Caco-2 (cell line): ENCODE data around the gene DNAH2. TPM values are rescaled to one million over a fixed set of nuclear protein-coding genes. Genes with fewer than 3 reads are reported as not detected.

Experiments
- BruUV-seq: library from RNA; stranded (reverse); fragments of 400-500 nt; replicated peaks from 2 replicates; lab custom pipeline; 2021; lab: Mats Ljungman, UMichigan
- CTCF ChIA-PET: fragments of 300-600 bp; sonication (Branson Sonifier 250); formaldehyde crosslinking; loops from one replicate; lab custom pipeline; 2022; ENCODE audit warnings: antibody characterized with exemption; lab: Charles Lee
- POLR2A ChIA-PET: fragments of 300-600 bp; sonication (Branson Sonifier 250); formaldehyde crosslinking; loops from one replicate; lab custom pipeline; 2022; ENCODE audit warnings: antibody characterized with exemption; lab: Charles Lee
- DNase-seq, 2 experiments: peaks; one replicate each; pipeline versions ENCODE4 v3.0.0 to v3.0.0-alpha.2; 2020 to 2022
- H3K27me3 ChIP-seq: replicated peaks from 2 replicates; pipeline ENCODE4 v1.6.0; 2011; ENCODE audit warnings: low read length; ENCODE audit not compliant: control insufficient read depth, insufficient read depth
- H3K36me3 ChIP-seq: 2 replicates; pipeline ENCODE4 v1.5.1; 2011; ENCODE audit warnings: low read length; ENCODE audit not compliant: control insufficient read depth, insufficient read depth
- H3K4me1 ChIP-seq: fragments of 250-450 bp; sonication (Bioruptor Pico); 2 replicates; pipeline ENCODE4 v1.5.1; 2020; ENCODE audit warnings: mild to moderate bottlenecking
- H3K4me3 ChIP-seq: 2 replicates; pipeline ENCODE4 v1.5.1; 2011; ENCODE audit warnings: low read depth, mild to moderate bottlenecking, control low read depth, low read length
- H3K9me3 ChIP-seq: fragments of 250-450 bp; sonication (Bioruptor Pico); 2 replicates; pipeline ENCODE4 v1.5.1; 2020; ENCODE audit warnings: mild to moderate bottlenecking, moderate library complexity
- H3K27ac Mint-ChIP-seq: one replicate; pipeline ENCODE4 v1.8.0; 2022; ENCODE audit warnings: mixed read lengths; ENCODE audit not compliant: unreplicated experiment
- H3K27me3 Mint-ChIP-seq: one replicate; pipeline ENCODE4 v1.8.0; 2022; ENCODE audit warnings: mixed read lengths; ENCODE audit not compliant: insufficient read depth, unreplicated experiment
- H3K36me3 Mint-ChIP-seq: one replicate; pipeline ENCODE4 v1.8.0; 2022; ENCODE audit warnings: mild to moderate bottlenecking, mixed read lengths; ENCODE audit not compliant: insufficient read depth, unreplicated experiment
- H3K4me1 Mint-ChIP-seq: one replicate; pipeline ENCODE4 v1.8.0; 2022; ENCODE audit warnings: low read depth, mixed read lengths; ENCODE audit not compliant: unreplicated experiment
- H3K4me3 Mint-ChIP-seq: one replicate; pipeline ENCODE4 v1.8.0; 2022; ENCODE audit warnings: mild to moderate bottlenecking, moderate library complexity, mixed read lengths; ENCODE audit not compliant: unreplicated experiment
- H3K9me3 Mint-ChIP-seq: one replicate; pipeline ENCODE4 v1.8.0; 2022; ENCODE audit warnings: mixed read lengths; ENCODE audit not compliant: unreplicated experiment
- CTCF ChIP-seq, 2 experiments: fragments of 200-600 bp in 1 of 2; IDR thresholded peaks; 1 replicate in 1 of 2; 2 replicates in 1 of 2; pipeline versions ENCODE4 v1.5.1 to v1.8.0; 2011 to 2022; ENCODE audit warnings: antibody characterized with exemption in 1 of 2, control low read depth in 1 of 2, inconsistent platforms in 1 of 2, low read depth in 1 of 2, low read length in 1 of 2, mild to moderate bottlenecking in 1 of 2, moderate library complexity in 1 of 2; ENCODE audit not compliant: insufficient read depth in 1 of 2, severe bottlenecking in 1 of 2, unreplicated experiment in 1 of 2
- intact Hi-C: fragments of 100-400 bp; cut with micrococcal nuclease; formaldehyde crosslinking; loops from one replicate; pipeline ENCODE4 v1.10.0; 2022; ENCODE audit not compliant: unreplicated experiment
- total RNA-seq: library from RNA; stranded (reverse); gene quantifications from 2 replicates; pipeline ENCODE4 v1.2.3, GENCODE V29; 2022

DNAH2 gene
- total RNA-seq, 1 experiment from 2014 or later: 1.9 TPM

- no TSS peak for BruUV-seq
- no peak overlapping the region for H3K4me3 ChIP-seq
- ChIA-PET CTCF (no interaction called here), POLR2A (no interaction called here)
- H3K27me3 Mint-ChIP-seq: no peaks in the 10 kb centered on the region
- no peak overlapping the region for H3K27ac Mint-ChIP-seq
- H3K36me3 ChIP-seq: no peaks in the 10 kb centered on the region
- no peaks in the 10 kb centered on the region for H3K27me3 ChIP-seq
- H3K9me3 ChIP-seq: no peaks in the 10 kb centered on the region
- peaks cover 3% of the 10 kb centered on the region; the same call in 1 of the 2 replicates for H3K4me1 ChIP-seq
- no peaks in the 10 kb centered on the region for H3K9me3 Mint-ChIP-seq
- DNase-seq: no peak
- peaks cover 5% of the 10 kb centered on the region for H3K36me3 Mint-ChIP-seq
- intact Hi-C loops: no loop called here
- H3K4me1 Mint-ChIP-seq: no peaks in the 10 kb centered on the region
- TF ChIP-seq CTCF (IDR thresholded peaks at IDR 0.05; ENCODE audit: insufficient read depth in 1 of 2, low read depth in 1 of 2, low read length in 1 of 2, severe bottlenecking in 1 of 2, unreplicated experiment in 1 of 2): no peak
- no peak overlapping the region for H3K4me3 Mint-ChIP-seq
Measured at GRCh38 chr17:7750321-7750821, 32.8 kb downstream of the DNAH2 start.

DNA sequence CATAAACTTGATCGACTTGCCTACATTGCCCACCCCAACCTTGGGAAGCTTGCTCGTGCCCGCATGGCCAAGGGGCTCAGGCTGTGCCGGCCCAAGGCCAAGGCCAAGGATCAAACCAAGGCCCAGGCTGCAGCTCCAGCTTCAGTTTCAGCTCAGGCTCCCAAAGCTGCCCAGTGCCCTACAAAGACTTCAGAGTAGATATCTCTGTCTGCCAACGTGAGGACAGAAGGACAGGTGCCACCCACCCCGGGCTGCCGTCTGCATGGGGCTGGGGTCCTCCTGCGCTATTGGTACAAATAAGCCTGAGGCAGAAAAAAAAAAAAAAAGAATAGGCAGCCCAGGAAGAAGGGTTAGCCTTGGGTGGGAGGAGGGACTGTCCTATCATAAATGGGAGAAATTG, 37.1 kb downstream of the DNAH2 start:
- no TSS peak for BruUV-seq
- H3K4me3 ChIP-seq: no peak overlapping the region
- DNase-seq: no peak
- Mint-ChIP-seq H3K27me3 (no peaks in the 10 kb centered on the region), H3K9me3 (no peaks in the 10 kb centered on the region), H3K4me3 (no peak overlapping the region), H3K36me3 (no peaks in the 10 kb centered on the region), H3K27ac (no peak overlapping the region), H3K4me1 (no peaks in the 10 kb centered on the region)
- intact Hi-C loops: no loop called here
- no peak for TF ChIP-seq CTCF (IDR thresholded peaks at IDR 0.05; ENCODE audit: insufficient read depth in 1 of 2, low read depth in 1 of 2, low read length in 1 of 2, severe bottlenecking in 1 of 2, unreplicated experiment in 1 of 2)
- ChIA-PET CTCF (no interaction called here), POLR2A (no interaction called here)
- H3K4me1 ChIP-seq: no peaks in the 10 kb centered on the region
- H3K9me3 ChIP-seq: no peaks in the 10 kb centered on the region
- H3K27me3 ChIP-seq: no peaks in the 10 kb centered on the region
- H3K36me3 ChIP-seq: no peaks in the 10 kb centered on the region

- no peaks in the 10 kb centered on the region for H3K27me3 Mint-ChIP-seq
- BruUV-seq: no TSS peak
- POLR2A ChIA-PET: no interaction called here
- Histone ChIP-seq H3K36me3 (no peaks in the 10 kb centered on the region), H3K27me3 (no peaks in the 10 kb centered on the region), H3K4me1 (no peaks in the 10 kb centered on the region), H3K9me3 (no peaks in the 10 kb centered on the region), H3K4me3 (no peak overlapping the region)
- H3K4me1 Mint-ChIP-seq: no peaks in the 10 kb centered on the region
- H3K36me3 Mint-ChIP-seq: no peaks in the 10 kb centered on the region
- CTCF ChIA-PET: no interaction called here
- H3K27ac Mint-ChIP-seq: no peak overlapping the region
- H3K4me3 Mint-ChIP-seq: no peak overlapping the region
- H3K9me3 Mint-ChIP-seq: no peaks in the 10 kb centered on the region
- DNase-seq: no peak
- intact Hi-C loops: no loop called here
- no peak for TF ChIP-seq CTCF (IDR thresholded peaks at IDR 0.05; ENCODE audit: insufficient read depth in 1 of 2, low read depth in 1 of 2, low read length in 1 of 2, severe bottlenecking in 1 of 2, unreplicated experiment in 1 of 2)
Measured at GRCh38 chr17:7755095-7755890, 37.7 kb downstream of the DNAH2 start.
